GM12878 (cell line): Measurements from ENCODE around the gene RNMT. TPM values are rescaled to one million over a fixed set of nuclear protein-coding genes. Genes with fewer than 3 reads are reported as not detected.

Experiments used
- DPF2 ChIP-seq: fragments of 450-650 bp; IDR thresholded peaks from 2 replicates; pipeline ENCODE4 v1.6.1; 2017; ENCODE audit warnings: mild to moderate bottlenecking
- EP300 ChIP-seq, 2 experiments: fragments of 150-350 bp in 1 of 2; IDR thresholded peaks; 2 replicates each; pipeline ENCODE4 v1.6.1; 2011 to 2012; ENCODE audit warnings: low read depth in 2 of 2, low read length in 2 of 2, borderline replicate concordance in 1 of 2, improper control_type of control experiment in 1 of 2, inconsistent platforms in 1 of 2; ENCODE audit not compliant: control insufficient read depth in 1 of 2
- FOS ChIP-seq: IDR thresholded peaks from 3 replicates; pipeline ENCODE4 v1.6.1; 2011; ENCODE audit warnings: borderline replicate concordance; ENCODE audit not compliant: insufficient read length; ENCODE audit errors: extremely low read depth
- HCFC1 ChIP-seq: fragments of 150-350 bp; IDR thresholded peaks from 2 replicates; pipeline ENCODE4 v1.6.1; 2014; ENCODE audit warnings: low read length
- HDAC2 ChIP-seq: fragments of 200-600 bp; sonication (generic); IDR thresholded peaks from 2 replicates; pipeline ENCODE4 v1.6.1; 2017
- IRF4 ChIP-seq: IDR thresholded peaks from 2 replicates; pipeline ENCODE4 v1.6.1; 2011; ENCODE audit warnings: low read depth, low read length
- LARP7 ChIP-seq: fragments of 450-650 bp; IDR thresholded peaks from 2 replicates; pipeline ENCODE4 v1.6.1; 2017; ENCODE audit warnings: mild to moderate bottlenecking
- MTA2 ChIP-seq: fragments of 450-650 bp; IDR thresholded peaks from 2 replicates; pipeline ENCODE4 v1.6.1; 2016; ENCODE audit warnings: low read depth, mild to moderate bottlenecking, moderate library complexity
- NFIC ChIP-seq: IDR thresholded peaks from 2 replicates; pipeline ENCODE4 v1.6.1; 2012; ENCODE audit warnings: low read depth, mild to moderate bottlenecking, inconsistent platforms, low read length, moderate library complexity
- PML ChIP-seq: IDR thresholded peaks from 2 replicates; pipeline ENCODE4 v1.6.1; 2012; ENCODE audit warnings: low read length, inconsistent platforms
- SIX5 ChIP-seq: IDR thresholded peaks from 2 replicates; pipeline ENCODE4 v1.6.1; 2011; ENCODE audit warnings: mild to moderate bottlenecking, low read depth, low read length, moderate library complexity; ENCODE audit not compliant: severe bottlenecking
- SMAD5 ChIP-seq: IDR thresholded peaks from 2 replicates; pipeline ENCODE4 v1.6.1; 2016; ENCODE audit warnings: antibody characterized with exemption, low read depth
- SRF ChIP-seq, 2 experiments: IDR thresholded peaks; 2 replicates each; pipeline ENCODE4 v1.6.1; 2011; ENCODE audit warnings: low read depth in 2 of 2, low read length in 2 of 2, mild to moderate bottlenecking in 1 of 2, moderate library complexity in 1 of 2
- SUZ12 ChIP-seq: fragments of 200-600 bp; sonication (generic); IDR thresholded peaks from one replicate; pipeline ENCODE4 v1.6.1; 2018; ENCODE audit warnings: antibody characterized with exemption, mild to moderate bottlenecking; ENCODE audit not compliant: unreplicated experiment
- TARDBP ChIP-seq: IDR thresholded peaks from 2 replicates; pipeline ENCODE4 v1.6.1; 2016; ENCODE audit warnings: borderline replicate concordance
- ZBED1 ChIP-seq: IDR thresholded peaks from 2 replicates; pipeline ENCODE4 v1.6.1; 2016; ENCODE audit warnings: borderline replicate concordance
- ZNF207 ChIP-seq: fragments of 450-650 bp; IDR thresholded peaks from 2 replicates; pipeline ENCODE4 v1.6.1; 2014; ENCODE audit warnings: antibody characterized with exemption, mild to moderate bottlenecking, borderline replicate concordance
- ZNF217 ChIP-seq: fragments of 450-650 bp; IDR thresholded peaks from 2 replicates; pipeline ENCODE4 v1.6.1; 2017; ENCODE audit warnings: antibody characterized with exemption, mild to moderate bottlenecking
- polyA plus RNA-seq, 11 experiments: library from polyadenylated mRNA; depleted of rRNA in 4 of 11; unstranded in 6 of 11; stranded (reverse) in 5 of 11; fragments of >200 nt; fragmentation: Nextera tagmentation in 4 of 11; fragmentation: Illumina TruSeq in 1 of 11; extraction: Ambion mirVana in 4 of 11; extraction: Trizol in 1 of 11; gene quantifications; 1 replicate in 1 of 11; 2 replicates in 10 of 11; pipeline versions ENCODE4 v1.2.1 to v1.2.3, GENCODE V29; 2011 to 2016; ENCODE audit warnings: inconsistent platforms in 2 of 11, missing spikeins in 2 of 11, low read depth in 1 of 11
- total RNA-seq, 4 experiments: library from RNA; depleted of rRNA in 3 of 4; stranded (reverse); fragments of >200 nt in 3 of 4; fragmentation: Illumina TruSeq in 1 of 4; extraction: Trizol in 1 of 4; gene quantifications; 2 replicates each; pipeline versions ENCODE4 v1.2.1 to v1.2.3, GENCODE V29; 2013 to 2021
- TF ChIP-seq, protein P1 (sequence below): fragments of 450-650 bp; IDR thresholded peaks from 2 replicates; pipeline ENCODE4 v1.6.1; 2016; ENCODE audit warnings: mild to moderate bottlenecking, moderate library complexity, borderline replicate concordance
- TF ChIP-seq, protein P2 (sequence below): IDR thresholded peaks from 2 replicates; pipeline ENCODE4 v1.6.1; 2011; ENCODE audit warnings: borderline replicate concordance, low read depth, mild to moderate bottlenecking, moderate library complexity, low read length; ENCODE audit not compliant: insufficient read depth, poor library complexity, severe bottlenecking
- TF ChIP-seq, protein P3 (sequence below): fragments of 450-650 bp; IDR thresholded peaks from 2 replicates; pipeline ENCODE4 v1.6.1; 2014; ENCODE audit warnings: mild to moderate bottlenecking
- TF ChIP-seq, protein P4 (sequence below): IDR thresholded peaks from 2 replicates; pipeline ENCODE4 v1.6.1; 2011; ENCODE audit warnings: low read depth, low read length, improper control_type of control experiment, borderline replicate concordance
- TF ChIP-seq, protein P5 (sequence below): IDR thresholded peaks from 2 replicates; pipeline ENCODE4 v1.6.1; 2011; ENCODE audit warnings: low read depth, mild to moderate bottlenecking, low read length, moderate library complexity, borderline replicate concordance; ENCODE audit errors: extremely low read depth

RNMT gene
- total and polyA plus RNA-seq, 10 of the 15 experiments (the other 5 are each of a cell fraction or from before 2014, with no cell fraction given) = 18.1 to 63.2 (median 38.8) TPM

DNA sequence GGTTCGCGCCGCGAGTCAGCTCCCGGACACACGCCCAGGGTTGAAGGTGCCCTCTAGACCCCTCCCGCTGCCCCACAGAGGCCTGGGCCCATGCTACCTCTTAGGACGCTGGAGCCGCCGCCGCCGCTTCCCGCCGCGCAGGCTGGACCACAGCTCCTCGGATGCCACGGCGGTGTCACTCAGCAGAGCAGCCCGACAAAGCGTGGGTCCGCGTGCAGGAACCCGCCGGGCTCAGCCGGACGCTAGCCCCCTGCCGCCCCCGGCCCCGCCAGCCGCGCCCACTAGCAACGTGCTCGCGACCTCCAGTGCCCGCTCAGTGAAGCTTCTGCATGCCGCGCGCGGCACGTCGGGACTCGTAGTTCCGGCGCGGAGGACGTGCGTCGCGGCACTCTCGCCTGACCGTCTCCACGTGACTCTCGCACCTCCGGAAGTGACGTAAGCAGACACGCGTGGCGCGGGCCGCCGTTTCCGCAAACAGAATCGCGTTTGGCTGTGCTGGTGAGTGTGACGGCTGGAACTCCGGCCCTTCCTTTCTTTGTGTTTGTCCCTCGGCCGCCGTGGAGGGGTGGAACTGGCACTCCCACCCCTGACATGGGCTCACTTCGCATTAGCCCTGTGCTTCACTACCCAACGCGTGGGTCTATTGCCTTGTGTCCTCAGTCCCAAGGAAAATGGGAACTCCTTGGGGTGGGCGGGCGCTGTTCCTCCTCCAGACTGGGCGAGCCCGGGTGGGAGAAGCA is at the start of gene RNMT, which contains the start of gene FAM210A (continued):
- TF ChIP-seq, protein P1, sequence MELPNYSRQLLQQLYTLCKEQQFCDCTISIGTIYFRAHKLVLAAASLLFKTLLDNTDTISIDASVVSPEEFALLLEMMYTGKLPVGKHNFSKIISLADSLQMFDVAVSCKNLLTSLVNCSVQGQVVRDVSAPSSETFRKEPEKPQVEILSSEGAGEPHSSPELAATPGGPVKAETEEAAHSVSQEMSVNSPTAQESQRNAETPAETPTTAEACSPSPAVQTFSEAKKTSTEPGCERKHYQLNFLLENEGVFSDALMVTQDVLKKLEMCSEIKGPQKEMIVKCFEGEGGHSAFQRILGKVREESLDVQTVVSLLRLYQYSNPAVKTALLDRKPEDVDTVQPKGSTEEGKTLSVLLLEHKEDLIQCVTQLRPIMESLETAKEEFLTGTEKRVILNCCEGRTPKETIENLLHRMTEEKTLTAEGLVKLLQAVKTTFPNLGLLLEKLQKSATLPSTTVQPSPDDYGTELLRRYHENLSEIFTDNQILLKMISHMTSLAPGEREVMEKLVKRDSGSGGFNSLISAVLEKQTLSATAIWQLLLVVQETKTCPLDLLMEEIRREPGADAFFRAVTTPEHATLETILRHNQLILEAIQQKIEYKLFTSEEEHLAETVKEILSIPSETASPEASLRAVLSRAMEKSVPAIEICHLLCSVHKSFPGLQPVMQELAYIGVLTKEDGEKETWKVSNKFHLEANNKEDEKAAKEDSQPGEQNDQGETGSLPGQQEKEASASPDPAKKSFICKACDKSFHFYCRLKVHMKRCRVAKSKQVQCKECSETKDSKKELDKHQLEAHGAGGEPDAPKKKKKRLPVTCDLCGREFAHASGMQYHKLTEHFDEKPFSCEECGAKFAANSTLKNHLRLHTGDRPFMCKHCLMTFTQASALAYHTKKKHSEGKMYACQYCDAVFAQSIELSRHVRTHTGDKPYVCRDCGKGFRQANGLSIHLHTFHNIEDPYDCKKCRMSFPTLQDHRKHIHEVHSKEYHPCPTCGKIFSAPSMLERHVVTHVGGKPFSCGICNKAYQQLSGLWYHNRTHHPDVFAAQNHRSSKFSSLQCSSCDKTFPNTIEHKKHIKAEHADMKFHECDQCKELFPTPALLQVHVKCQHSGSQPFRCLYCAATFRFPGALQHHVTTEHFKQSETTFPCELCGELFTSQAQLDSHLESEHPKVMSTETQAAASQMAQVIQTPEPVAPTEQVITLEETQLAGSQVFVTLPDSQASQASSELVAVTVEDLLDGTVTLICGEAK = peak; percentile 91
- no peak for TF ChIP-seq NFIC
- TF ChIP-seq TARDBP = no peak
- TF ChIP-seq, protein P2, sequence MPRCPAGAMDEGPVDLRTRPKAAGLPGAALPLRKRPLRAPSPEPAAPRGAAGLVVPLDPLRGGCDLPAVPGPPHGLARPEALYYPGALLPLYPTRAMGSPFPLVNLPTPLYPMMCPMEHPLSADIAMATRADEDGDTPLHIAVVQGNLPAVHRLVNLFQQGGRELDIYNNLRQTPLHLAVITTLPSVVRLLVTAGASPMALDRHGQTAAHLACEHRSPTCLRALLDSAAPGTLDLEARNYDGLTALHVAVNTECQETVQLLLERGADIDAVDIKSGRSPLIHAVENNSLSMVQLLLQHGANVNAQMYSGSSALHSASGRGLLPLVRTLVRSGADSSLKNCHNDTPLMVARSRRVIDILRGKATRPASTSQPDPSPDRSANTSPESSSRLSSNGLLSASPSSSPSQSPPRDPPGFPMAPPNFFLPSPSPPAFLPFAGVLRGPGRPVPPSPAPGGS = no peak
- peak; percentile 93 for TF ChIP-seq HCFC1
- TF ChIP-seq ZBED1 = no peak
- TF ChIP-seq SUZ12 = no peak
- TF ChIP-seq, protein P3, sequence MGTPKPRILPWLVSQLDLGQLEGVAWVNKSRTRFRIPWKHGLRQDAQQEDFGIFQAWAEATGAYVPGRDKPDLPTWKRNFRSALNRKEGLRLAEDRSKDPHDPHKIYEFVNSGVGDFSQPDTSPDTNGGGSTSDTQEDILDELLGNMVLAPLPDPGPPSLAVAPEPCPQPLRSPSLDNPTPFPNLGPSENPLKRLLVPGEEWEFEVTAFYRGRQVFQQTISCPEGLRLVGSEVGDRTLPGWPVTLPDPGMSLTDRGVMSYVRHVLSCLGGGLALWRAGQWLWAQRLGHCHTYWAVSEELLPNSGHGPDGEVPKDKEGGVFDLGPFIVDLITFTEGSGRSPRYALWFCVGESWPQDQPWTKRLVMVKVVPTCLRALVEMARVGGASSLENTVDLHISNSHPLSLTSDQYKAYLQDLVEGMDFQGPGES = peak; percentile 62; the same call in 1 of the 2 replicates
- TF ChIP-seq FOS = no peak
- TF ChIP-seq, protein P4, sequence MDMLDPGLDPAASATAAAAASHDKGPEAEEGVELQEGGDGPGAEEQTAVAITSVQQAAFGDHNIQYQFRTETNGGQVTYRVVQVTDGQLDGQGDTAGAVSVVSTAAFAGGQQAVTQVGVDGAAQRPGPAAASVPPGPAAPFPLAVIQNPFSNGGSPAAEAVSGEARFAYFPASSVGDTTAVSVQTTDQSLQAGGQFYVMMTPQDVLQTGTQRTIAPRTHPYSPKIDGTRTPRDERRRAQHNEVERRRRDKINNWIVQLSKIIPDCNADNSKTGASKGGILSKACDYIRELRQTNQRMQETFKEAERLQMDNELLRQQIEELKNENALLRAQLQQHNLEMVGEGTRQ = peak; percentile 96
- peak in 1 of 2 experiments; percentile 55; a peak in 1 of 4 replicates for TF ChIP-seq SRF (IDR thresholded peaks at IDR 0.05; ENCODE audit: low read depth in 2 of 2, low read length in 2 of 2)
- peak; percentile 55; the same call in 1 of the 2 replicates for TF ChIP-seq ZNF207
- peak; percentile 83 for TF ChIP-seq SIX5
- TF ChIP-seq, protein P5, sequence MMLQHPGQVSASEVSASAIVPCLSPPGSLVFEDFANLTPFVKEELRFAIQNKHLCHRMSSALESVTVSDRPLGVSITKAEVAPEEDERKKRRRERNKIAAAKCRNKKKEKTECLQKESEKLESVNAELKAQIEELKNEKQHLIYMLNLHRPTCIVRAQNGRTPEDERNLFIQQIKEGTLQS = peak; percentile 92
- TF ChIP-seq MTA2 = no peak
- TF ChIP-seq SMAD5 = peak; percentile 62; the same call in 1 of the 2 replicates
- TF ChIP-seq HDAC2 = no peak
- no peak; the same call in 1 of the 2 replicates for TF ChIP-seq ZNF217
- TF ChIP-seq EP300 (IDR thresholded peaks at IDR 0.05; ENCODE audit: borderline replicate concordance in 1 of 2, control insufficient read depth in 1 of 2, low read depth in 2 of 2, low read length in 2 of 2) = peak; percentile 43; a peak in 2 of 4 replicates
- TF ChIP-seq PML = no peak
- TF ChIP-seq LARP7 = peak; percentile 81
- TF ChIP-seq DPF2 = peak; percentile 73; the same call in 1 of the 2 replicates
- TF ChIP-seq IRF4 = no peak
